HepG2 (cell line): ENCODE results near the gene CTDNEP1. TPM values are rescaled to one million over a fixed set of nuclear protein-coding genes. Genes with fewer than 3 reads are reported as not detected.

ENCODE experiments used
- ATF7-NPFF ChIP-seq: sonication (generic); formaldehyde crosslinking; IDR thresholded peaks from 2 replicates; pipeline ENCODE4 v1.8.1; 2023; ENCODE audit warnings: mild to moderate bottlenecking, low read depth, missing genetic modification reagents, moderate library complexity
- CCDC6 ChIP-seq: sonication (generic); formaldehyde crosslinking; IDR thresholded peaks from 2 replicates; pipeline ENCODE4 v1.8.1; 2022; ENCODE audit warnings: mild to moderate bottlenecking, missing genetic modification reagents, moderate library complexity
- EP300 ChIP-seq, 3 experiments: sonication (generic) in 1 of 3; formaldehyde crosslinking in 1 of 3; IDR thresholded peaks; 2 replicates each; pipeline versions ENCODE4 v1.5.1 to v1.6.1; 2011 to 2020; ENCODE audit warnings: low read depth in 2 of 3, low read length in 2 of 3, borderline replicate concordance in 1 of 3, improper control_type of control experiment in 1 of 3, mild to moderate bottlenecking in 1 of 3, missing genetic modification reagents in 1 of 3, moderate library complexity in 1 of 3
- FOXA1 ChIP-seq, 2 experiments: fragments of 450-650 bp in 1 of 2; sonication (generic) in 1 of 2; formaldehyde crosslinking in 1 of 2; IDR thresholded peaks; 2 replicates each; pipeline versions ENCODE4 v1.4.0 to v1.6.1; 2016 to 2020; ENCODE audit warnings: missing genetic modification reagents in 1 of 2
- GPBP1L1 ChIP-seq: sonication (generic); formaldehyde crosslinking; IDR thresholded peaks from 2 replicates; pipeline ENCODE4 v1.5.0; 2020; ENCODE audit warnings: mild to moderate bottlenecking, missing genetic modification reagents
- IKZF1 ChIP-seq: fragments of 450-650 bp; IDR thresholded peaks from 2 replicates; pipeline ENCODE4 v1.7.1; 2016
- ISL2 ChIP-seq: sonication (generic); formaldehyde crosslinking; IDR thresholded peaks from 2 replicates; pipeline ENCODE4 v1.5.0; 2020; ENCODE audit warnings: missing genetic modification reagents
- KLF12 ChIP-seq: sonication (generic); formaldehyde crosslinking; IDR thresholded peaks from 2 replicates; pipeline ENCODE4 v1.4.0; 2020; ENCODE audit warnings: missing genetic modification reagents, borderline replicate concordance
- KMT2B ChIP-seq: IDR thresholded peaks from 2 replicates; pipeline ENCODE4 v1.6.1; 2016; ENCODE audit warnings: missing genetic modification reagents, missing compliant biosample characterization
- MXD4 ChIP-seq: IDR thresholded peaks from 2 replicates; pipeline ENCODE4 v1.6.1; 2016; ENCODE audit warnings: mild to moderate bottlenecking, missing biosample characterization, missing genetic modification reagents
- RBAK ChIP-seq: sonication (generic); formaldehyde crosslinking; IDR thresholded peaks from 2 replicates; pipeline ENCODE4 v1.5.1; 2020; ENCODE audit warnings: mild to moderate bottlenecking, missing genetic modification reagents
- RFX1 ChIP-seq: fragments of 450-650 bp; IDR thresholded peaks from 2 replicates; pipeline ENCODE4 v1.6.1; 2017
- RNF2 ChIP-seq: fragments of 450-650 bp; conservative IDR thresholded peaks from 2 replicates; pipeline ENCODE4 v1.6.1; 2016; ENCODE audit warnings: low read depth
- SALL1 ChIP-seq: sonication (generic); formaldehyde crosslinking; IDR thresholded peaks from 2 replicates; pipeline ENCODE4 v1.8.0; 2022; ENCODE audit warnings: mild to moderate bottlenecking, missing genetic modification reagents
- ZFP90 ChIP-seq: sonication (generic); formaldehyde crosslinking; IDR thresholded peaks from 2 replicates; pipeline ENCODE4 v1.8.0; 2022; ENCODE audit warnings: missing genetic modification reagents, mild to moderate bottlenecking, inconsistent platforms, borderline replicate concordance
- ZFP91 ChIP-seq: sonication (generic); formaldehyde crosslinking; IDR thresholded peaks from 2 replicates; pipeline ENCODE4 v1.9.0; 2022; ENCODE audit warnings: missing genetic modification reagents, mild to moderate bottlenecking, borderline replicate concordance
- ZFY ChIP-seq: sonication (generic); formaldehyde crosslinking; IDR thresholded peaks from 2 replicates; pipeline ENCODE4 v1.4.0; 2020; ENCODE audit warnings: missing genetic modification reagents
- ZKSCAN5 ChIP-seq: sonication (generic); formaldehyde crosslinking; IDR thresholded peaks from 2 replicates; pipeline ENCODE4 v1.5.1; 2020; ENCODE audit warnings: mild to moderate bottlenecking, missing genetic modification reagents
- ZNF136 ChIP-seq: sonication (generic); formaldehyde crosslinking; IDR thresholded peaks from 2 replicates; pipeline ENCODE4 v1.8.1; 2022; ENCODE audit warnings: low read depth, mild to moderate bottlenecking, moderate library complexity, missing genetic modification reagents
- ZNF274 ChIP-seq: sonication (generic); formaldehyde crosslinking; IDR thresholded peaks from 2 replicates; pipeline ENCODE4 v1.5.1; 2020; ENCODE audit warnings: mild to moderate bottlenecking, missing genetic modification reagents
- ZNF44 ChIP-seq: sonication (generic); formaldehyde crosslinking; IDR thresholded peaks from 2 replicates; pipeline ENCODE4 v1.5.1; 2020; ENCODE audit warnings: mild to moderate bottlenecking, missing genetic modification reagents
- ZNF510 ChIP-seq: sonication (generic); formaldehyde crosslinking; IDR thresholded peaks from 2 replicates; pipeline ENCODE4 v1.4.0; 2020; ENCODE audit warnings: low read depth, mild to moderate bottlenecking, missing genetic modification reagents
- ZNF530 ChIP-seq: sonication (generic); formaldehyde crosslinking; IDR thresholded peaks from 2 replicates; pipeline ENCODE4 v1.5.0; 2020; ENCODE audit warnings: low read depth, mild to moderate bottlenecking, missing genetic modification reagents
- ZNF781 ChIP-seq: sonication (generic); formaldehyde crosslinking; IDR thresholded peaks from 2 replicates; pipeline ENCODE4 v1.5.1; 2020; ENCODE audit warnings: borderline replicate concordance, mild to moderate bottlenecking, missing genetic modification reagents; ENCODE audit errors: not compliant biosample characterization
- polyA plus RNA-seq, 8 experiments: library from polyadenylated mRNA; depleted of rRNA in 3 of 8; stranded (reverse) in 7 of 8; unstranded in 1 of 8; fragments of >200 nt; fragmentation: Illumina TruSeq in 4 of 8; extraction: Trizol in 4 of 8; gene quantifications; 2 replicates each; pipeline versions ENCODE4 v1.2.1 to v1.2.3, GENCODE V29; 2011 to 2016; ENCODE audit warnings: low read depth in 4 of 8, missing spikeins in 1 of 8, mixed read lengths in 1 of 8; ENCODE audit not compliant: insufficient read depth in 1 of 8
- total RNA-seq, 5 experiments: library from RNA; depleted of rRNA; stranded (reverse); fragments of >200 nt; fragmentation: Illumina TruSeq; extraction: Trizol; gene quantifications; 2 replicates each; pipeline ENCODE4 v1.2.3, GENCODE V29; 2016; ENCODE audit warnings: low read depth in 1 of 5
- TF ChIP-seq, protein P1 (sequence below): sonication (generic); formaldehyde crosslinking; IDR thresholded peaks from 2 replicates; pipeline ENCODE4 v1.5.0; 2020; ENCODE audit warnings: missing genetic modification reagents, mild to moderate bottlenecking, borderline replicate concordance

CTDNEP1 gene
- total and polyA plus RNA-seq, 2 of the 13 experiments (the other 11 are each of a cell fraction or from before 2014, with no cell fraction given), result 19.8 to 118 TPM

DNA sequence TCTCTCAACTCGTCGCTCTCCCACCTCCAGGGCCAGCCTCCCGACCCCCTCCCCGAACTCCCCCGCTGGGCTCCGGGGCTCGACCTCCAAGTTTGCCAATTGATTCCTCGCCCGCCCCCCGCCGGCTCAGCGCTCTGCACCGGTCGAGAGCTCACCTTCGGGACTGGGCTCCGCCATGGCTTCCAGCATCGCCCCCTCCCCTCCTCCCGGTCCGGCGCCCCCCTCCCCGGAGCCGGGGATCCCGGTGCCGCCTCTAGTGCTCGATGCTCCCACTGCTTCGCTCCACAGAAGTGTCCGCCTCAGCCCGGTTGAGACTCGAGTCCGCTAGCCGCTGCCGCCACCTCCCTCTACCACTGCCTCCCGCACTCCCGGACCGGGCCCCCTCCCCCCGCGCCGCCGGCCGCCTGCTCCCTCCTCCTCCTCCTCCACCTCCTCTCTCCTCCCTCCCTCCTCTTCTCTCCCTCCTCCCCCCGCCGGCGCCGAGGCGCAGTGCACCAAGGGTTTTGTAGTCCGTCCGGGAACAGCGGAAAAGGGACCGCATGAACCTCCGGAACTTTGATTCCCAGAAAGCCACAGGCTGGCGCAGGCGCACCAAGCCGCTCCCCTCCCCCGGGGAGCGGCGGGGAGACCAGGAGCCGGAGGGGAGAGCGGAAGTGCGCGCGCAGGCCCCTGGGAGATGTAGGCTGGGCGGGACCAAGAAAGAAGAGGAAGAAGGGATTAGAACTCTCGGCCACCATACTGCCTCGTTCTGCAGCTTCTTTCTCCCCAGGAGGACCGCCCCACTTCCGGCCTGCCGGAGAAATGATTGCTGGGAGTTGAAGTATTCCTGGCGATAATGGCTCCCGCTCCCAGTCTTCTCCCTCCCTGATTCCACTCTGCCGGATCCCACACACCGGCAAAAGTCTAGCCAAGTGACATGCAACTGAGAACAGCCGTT lies 12.2 kb downstream of the CTDNEP1 start, which contains the start of gene PHF23 (continued):
- TF ChIP-seq EP300 (IDR thresholded peaks at IDR 0.05; ENCODE audit: low read depth in 2 of 2, low read length in 2 of 2), result 0 out of 4 replicates have a peak, but pooled peaks of 1 of the 2 experiments have one; percentile 28
- TF ChIP-seq EP300 (CRISPR knock-in tag; IDR thresholded peaks at IDR 0.05; ENCODE audit: borderline replicate concordance), result no peak
- no peak for TF ChIP-seq FOXA1 (IDR thresholded peaks at IDR 0.05)
- no peak for TF ChIP-seq FOXA1 (CRISPR knock-in tag; IDR thresholded peaks at IDR 0.05)
- peak; percentile 17; the same call in 1 of the 2 replicates for TF ChIP-seq CCDC6 (CRISPR knock-in tag)
- peak; percentile 61 for TF ChIP-seq SALL1
- TF ChIP-seq IKZF1, result no peak
- no peak for TF ChIP-seq ZNF530 (CRISPR knock-in tag)
- TF ChIP-seq, protein P1, sequence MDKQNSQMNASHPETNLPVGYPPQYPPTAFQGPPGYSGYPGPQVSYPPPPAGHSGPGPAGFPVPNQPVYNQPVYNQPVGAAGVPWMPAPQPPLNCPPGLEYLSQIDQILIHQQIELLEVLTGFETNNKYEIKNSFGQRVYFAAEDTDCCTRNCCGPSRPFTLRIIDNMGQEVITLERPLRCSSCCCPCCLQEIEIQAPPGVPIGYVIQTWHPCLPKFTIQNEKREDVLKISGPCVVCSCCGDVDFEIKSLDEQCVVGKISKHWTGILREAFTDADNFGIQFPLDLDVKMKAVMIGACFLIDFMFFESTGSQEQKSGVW (CRISPR knock-in tag), result no peak
- TF ChIP-seq ZFP91 (CRISPR knock-in tag), result peak; percentile 76; the same call in 1 of the 2 replicates
- no peak for TF ChIP-seq ZNF136 (CRISPR knock-in tag)
- TF ChIP-seq ZNF781 (CRISPR knock-in tag), result no peak
- peak; percentile 51; the same call in 1 of the 2 replicates for TF ChIP-seq ZNF44 (CRISPR knock-in tag)
- no peak; the same call in 1 of the 2 replicates for TF ChIP-seq KMT2B (CRISPR knock-in tag)
- peak; percentile 14; the same call in 1 of the 2 replicates for TF ChIP-seq ZFP90 (CRISPR knock-in tag)
- peak; percentile 43; the same call in 1 of the 2 replicates for TF ChIP-seq KLF12 (CRISPR knock-in tag)
- TF ChIP-seq RBAK, result no peak
- TF ChIP-seq ZFY, result no peak
- TF ChIP-seq RNF2, result no peak
- TF ChIP-seq MXD4 (CRISPR knock-in tag), result no peak
- TF ChIP-seq ZKSCAN5 (CRISPR knock-in tag), result no peak
- TF ChIP-seq ZNF274 (CRISPR knock-in tag), result no peak
- no peak; the same call in 1 of the 2 replicates for TF ChIP-seq ATF7-NPFF (CRISPR knock-in tag)
- TF ChIP-seq RFX1, result no peak
- TF ChIP-seq ISL2 (CRISPR knock-in tag), result peak; percentile 68; the same call in 1 of the 2 replicates
- no peak for TF ChIP-seq ZNF510 (CRISPR knock-in tag)
- no peak for TF ChIP-seq GPBP1L1 (CRISPR knock-in tag)
